Activated gamma-delta T cell treated with anti-CD3 and anti-CD28 coated beads, Interleukin-2, amount 50 U/mL, for 16 hours (primary cell): ENCODE results near the gene FAM50B.

Source experiments
- DNase-seq: peaks from one replicate; pipeline ENCODE4 v3.0.0-alpha.2; 2020; ENCODE audit warnings: low read depth

FAM50B gene, protein sequence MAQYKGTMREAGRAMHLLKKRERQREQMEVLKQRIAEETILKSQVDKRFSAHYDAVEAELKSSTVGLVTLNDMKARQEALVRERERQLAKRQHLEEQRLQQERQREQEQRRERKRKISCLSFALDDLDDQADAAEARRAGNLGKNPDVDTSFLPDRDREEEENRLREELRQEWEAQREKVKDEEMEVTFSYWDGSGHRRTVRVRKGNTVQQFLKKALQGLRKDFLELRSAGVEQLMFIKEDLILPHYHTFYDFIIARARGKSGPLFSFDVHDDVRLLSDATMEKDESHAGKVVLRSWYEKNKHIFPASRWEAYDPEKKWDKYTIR

DNA sequence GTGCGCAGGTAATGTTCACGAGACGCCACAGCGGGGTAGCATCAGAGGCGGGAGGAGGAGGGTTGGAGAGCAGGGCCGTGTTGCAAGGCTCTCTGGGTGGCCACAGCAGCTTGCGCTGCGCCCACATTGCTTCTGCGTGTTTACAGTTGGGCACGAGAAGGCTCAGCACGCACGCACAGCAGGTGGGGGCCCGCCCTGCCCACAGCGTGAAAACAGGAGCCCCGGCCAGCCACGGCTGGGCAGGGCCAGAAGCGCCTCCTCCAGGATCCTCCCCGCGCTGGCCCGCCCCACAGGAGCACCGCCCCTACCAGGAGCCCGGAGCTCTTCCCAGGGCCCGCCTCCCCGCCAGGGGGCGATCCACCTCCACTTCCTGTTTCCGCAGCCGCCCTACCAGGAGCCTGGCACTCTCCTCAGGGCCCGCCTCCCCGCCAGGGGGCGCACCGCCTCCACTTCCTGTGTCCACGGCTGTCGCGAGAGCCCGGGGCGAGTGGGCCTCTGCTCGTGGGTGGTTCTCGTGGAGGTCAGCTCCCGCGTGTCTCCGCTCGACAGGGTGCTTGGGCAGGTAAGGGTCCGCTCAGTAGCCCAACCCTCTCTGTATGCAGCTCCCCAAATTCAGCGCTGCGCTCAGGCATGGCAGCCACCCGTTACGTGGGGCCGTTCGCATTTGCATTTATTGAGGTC, at the start of gene FAM50B:
Gene FAM50B (plus strand): TSS at position 449 of the 681 bp plus-strand sequence. CDS start 439 bp downstream, outside the sequence.
- peak; percentile 89 for DNase-seq

DNA sequence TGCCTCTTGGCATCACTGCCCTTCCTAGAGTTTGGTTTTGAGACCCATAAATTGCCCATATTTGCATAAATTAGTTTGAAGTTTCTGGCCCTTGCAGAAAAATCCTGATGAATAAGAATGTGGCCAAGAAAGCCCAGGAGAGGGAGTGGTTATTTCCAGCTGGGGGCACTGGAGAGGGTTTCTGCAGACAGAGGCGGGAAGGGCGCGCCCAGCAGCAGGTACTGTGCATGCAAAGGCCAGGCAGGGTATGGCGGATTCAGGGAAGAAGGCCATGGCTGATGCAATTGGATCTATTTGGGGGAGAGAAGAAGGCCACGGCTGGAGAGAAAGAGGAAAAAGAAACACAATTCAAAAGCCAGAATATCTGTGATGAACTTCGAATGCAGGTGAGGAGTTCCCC, 49.5 kb upstream of the FAM50B start:
- DNase-seq = no peak

DNA sequence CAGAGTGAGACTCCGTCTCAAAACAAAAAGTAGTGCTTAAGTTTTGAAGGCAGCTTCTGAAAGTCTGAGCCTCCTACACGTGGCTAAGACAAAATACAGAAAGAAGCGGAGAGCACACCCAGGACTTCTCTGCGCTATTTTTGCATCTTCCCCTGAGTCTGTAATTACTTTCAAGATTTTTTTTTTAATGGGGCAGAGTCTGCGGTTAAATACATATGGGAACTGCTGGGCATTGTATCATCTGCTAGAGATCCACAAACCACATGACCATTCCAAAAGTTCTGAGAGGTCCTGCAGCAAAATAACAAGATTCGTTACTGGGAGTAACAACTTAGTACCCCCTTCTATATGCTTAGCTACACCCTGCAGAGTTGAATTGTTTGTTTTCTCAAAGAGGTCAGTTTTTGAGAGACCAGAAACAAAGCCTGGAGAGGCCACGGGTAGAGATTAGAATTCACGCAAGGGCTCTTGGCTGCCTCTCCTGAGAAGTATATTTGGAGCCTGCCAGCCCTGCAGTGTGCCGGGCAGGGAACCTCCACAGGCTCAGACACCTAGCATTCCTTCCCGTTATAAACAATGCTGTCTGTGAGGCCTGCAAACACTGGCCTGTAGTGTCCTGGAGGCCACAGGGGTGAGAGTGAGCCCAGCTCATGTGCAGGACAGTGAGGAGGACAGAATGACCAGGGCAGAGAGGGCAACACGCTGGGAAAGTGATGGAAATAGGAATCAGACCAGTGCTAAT, 48.2 kb upstream of the FAM50B start:
- DNase-seq = no peak

DNA sequence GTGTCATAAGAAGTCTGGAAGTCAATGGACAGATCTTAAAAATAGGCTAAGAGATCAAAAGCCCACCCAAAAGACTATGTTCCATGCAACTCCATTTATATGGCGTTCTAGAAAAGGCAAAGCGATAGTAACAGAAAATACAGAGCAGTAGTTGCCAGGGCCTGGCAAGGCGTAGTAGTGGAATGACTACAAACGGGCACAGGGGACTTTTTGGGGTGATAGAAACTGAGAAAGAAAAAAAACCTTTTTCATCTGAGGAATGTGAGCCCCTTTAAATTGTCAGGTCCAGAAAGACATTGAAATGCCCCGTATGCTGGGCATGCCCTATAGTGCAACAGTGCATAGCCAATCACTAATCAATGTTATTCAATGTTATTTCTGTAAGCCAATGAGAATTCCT, 47.2 kb upstream of the FAM50B start:
- DNase-seq = no peak

DNA sequence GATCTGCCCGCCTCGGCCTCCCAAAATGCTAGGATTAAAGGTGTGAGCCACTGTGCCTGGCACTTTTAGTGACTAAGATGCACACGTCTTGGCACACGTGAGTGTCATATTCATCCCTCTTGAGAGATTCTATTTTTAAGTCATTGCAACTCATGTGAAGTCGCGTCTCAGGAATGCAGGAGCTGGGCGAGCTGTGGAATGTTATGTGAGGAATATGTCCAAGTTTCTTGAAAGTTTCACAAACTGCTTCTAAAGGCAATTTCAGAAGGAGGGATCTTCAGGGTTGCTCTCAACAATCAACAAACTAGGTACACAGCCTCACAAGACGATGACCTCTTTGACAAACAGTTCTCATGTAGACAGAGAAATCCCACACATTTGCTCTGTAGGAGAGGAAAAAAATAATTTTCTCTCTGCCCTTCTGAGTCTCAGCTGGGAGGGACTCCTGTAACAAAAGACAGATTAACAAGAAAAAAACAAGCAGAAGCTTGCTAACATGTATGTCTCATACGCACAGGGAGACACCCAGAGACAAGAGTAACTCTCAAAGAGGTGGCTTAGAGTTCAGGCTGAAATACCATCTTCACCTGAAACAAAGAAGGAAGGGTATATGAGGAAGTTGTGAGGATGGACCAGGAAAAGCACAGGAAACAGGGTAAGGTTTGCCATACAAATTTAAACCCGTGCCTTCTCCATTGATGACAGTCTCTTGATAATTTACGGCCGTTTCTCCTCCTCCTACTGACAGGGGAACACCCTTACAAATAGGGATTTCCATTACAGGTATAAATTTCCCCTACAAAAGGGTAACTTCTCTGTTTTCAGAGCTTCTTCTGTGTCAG, 45.3 kb upstream of the FAM50B start:
- DNase-seq = no peak

DNA sequence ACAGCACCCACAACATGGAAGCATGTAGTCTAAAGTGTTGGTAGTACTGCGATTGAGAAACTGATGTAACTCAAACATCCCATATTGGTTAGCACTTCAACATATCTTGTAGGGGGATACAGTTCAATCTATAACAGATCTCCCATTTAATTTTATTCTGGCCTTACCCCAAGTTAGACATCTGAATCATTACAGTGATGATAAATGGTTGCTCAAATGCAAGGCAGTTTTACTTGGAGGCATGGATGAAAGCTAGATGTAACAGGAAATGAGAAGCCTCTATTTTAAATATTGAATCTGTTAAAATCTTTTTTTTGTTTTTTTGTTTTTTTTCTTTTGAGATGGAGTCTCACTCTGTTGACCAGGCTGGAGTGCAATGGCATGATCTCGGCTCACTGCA, 44.2 kb upstream of the FAM50B start:
- DNase-seq = no peak

DNA sequence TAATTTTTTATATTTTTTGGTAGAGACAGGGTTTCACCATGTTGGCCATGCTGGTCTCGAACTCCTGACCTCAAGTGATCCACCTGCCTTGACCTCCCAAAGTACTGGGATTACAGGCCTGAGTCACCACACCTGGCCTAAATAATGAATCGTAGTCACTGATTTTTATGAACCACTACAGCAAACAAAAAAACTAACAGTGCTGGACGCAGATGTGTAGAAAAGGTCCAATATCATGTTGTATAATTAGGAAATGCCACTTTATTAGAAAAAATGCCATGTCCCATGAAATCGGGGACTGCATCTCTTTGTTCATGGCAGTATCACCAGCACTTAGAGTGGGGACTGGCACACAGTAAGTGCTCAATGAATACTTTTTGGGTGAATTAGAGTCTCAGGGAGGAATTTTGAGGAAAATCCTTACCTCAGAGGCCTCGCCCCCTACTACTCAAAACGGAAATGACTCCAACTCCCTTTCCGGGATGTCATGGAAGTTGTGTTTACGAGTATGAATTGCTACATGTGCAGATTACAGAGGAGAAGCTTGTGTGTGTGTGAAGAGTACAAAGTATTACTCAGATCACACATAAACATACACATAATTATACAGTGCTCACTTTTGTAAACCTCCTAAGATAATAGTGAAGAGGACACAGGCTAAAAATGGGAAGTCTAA, 43.6 kb upstream of the FAM50B start:
- no peak for DNase-seq

DNA sequence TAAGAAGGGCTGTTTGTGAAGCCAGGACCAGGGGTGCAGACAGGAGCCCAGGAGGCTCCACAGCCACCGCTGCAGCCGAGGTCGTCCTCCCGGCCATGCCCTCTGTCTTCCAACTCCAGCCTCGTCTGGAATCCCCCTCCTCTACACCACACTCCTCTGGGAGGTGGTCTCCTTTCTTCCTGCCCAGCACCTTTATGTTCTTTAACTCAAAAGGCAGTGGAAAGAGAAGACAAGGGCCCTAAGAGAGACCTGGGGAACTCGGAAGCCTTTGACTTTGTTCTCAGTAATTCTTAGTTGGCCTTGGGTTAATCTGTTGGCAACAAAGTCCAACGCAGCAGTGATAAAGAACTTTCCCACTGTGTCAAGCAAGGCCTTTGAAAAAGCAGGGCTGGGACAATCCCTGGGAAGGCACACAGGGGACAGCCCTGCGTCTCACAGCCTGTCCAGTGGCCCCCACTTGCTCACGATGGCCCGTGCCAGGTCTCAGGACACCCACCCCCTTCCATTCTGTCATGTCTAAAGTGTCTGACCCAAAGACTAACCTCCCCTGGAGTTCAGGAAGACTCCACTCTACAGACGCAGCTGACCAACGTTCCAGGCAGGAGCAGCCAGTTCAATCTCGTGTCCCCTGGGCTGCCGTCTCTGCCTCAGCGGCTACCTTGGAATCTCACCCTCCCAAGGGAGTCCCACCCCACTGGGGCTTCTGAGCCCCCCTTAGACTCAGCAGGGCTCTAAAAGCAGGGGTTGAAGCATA, 42.8 kb upstream of the FAM50B start:
- no peak for DNase-seq

DNA sequence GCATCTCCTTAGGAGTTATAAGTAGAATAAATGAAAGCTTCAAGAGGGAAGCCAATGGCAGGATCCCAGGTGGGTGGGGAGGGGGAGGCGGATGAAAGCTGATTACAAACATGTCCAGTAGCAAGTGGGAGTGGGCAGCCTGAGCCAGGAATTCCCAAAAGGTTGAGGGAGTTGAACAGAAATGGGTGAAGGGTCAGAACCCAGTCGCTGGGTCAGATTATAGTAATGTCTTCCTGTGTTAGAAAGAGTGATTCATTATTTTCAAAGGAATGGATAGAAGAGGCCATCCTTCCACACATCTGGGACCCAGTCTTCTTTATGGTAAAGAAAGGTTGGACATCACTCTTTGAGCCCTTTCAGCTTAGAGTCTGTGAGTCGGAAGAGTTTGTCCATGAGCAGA, 41.0 kb upstream of the FAM50B start:
- DNase-seq = no peak

DNA sequence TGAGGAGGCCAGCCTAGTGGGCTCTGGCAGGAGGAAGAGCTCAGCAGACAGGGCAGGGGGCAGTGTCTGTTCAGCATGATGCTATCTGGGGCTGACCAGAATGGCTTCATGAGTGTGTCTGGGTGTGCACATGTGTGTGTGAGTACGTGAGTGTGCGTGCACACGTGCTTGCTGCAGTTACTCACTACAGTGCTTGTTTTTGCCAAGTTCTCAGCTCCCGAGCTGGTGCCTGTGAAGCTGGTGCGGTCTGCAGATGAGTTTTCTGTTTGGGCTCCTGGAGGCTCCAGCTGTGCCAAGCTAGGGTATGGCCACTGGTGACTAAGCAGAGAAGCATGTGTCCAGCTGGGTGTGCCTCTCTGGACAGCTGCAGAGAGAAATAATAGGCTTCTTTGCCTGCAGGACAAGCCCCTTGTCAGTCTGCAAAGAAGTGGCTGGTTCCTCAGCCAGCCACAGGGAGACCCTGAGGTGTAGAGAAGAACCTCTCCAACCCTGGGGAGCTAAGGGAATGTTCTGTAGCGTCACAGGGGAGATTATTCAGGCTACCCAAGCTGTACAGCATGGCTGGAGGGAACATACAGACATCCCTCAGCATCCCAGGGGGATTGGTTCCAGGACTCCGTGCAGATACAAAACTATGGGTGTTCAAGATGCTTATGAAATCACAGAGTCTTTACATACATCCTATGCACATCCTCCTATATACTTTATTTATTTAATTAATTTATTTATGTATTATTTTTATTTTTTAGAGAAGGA, 40.2 kb upstream of the FAM50B start:
- no peak for DNase-seq

DNA sequence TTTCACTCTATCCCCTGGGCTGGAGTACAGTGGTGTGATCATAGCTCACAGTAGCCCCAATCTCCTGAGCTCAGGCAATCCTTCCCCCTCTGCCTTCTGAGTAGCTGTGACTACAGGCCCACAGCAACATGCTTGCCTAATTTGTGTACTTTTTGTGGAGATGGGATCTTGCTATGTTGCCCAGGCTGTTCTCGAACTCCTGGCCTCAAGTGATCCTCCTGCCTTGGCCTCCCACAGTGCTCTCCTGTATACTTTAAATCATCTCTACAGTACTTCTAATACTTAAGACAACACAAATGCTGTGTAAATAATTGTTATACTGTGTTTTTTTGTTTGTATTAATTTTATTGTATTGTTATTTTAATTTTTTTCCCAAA, 39.7 kb upstream of the FAM50B start:
- DNase-seq = no peak

DNA sequence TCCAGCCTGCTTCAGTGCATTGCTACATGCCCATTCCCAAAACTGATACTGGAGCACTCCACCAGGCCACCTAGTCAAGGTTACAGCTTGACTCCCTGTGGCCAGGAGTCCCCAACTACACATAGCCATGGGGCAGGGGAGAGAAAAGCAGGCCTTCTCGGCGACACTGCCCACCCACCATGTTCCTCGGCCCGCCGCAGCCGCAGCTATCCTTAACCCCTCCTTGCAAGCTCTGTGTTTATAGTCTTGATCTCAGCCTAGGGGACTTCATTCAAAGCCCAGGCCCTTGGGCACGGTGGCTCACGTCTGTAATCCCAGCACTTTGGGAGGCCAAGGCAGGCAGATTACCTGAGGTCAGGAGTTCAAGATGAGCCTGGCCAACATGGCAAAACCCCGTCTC, 39.2 kb upstream of the FAM50B start:
- DNase-seq = no peak

DNA sequence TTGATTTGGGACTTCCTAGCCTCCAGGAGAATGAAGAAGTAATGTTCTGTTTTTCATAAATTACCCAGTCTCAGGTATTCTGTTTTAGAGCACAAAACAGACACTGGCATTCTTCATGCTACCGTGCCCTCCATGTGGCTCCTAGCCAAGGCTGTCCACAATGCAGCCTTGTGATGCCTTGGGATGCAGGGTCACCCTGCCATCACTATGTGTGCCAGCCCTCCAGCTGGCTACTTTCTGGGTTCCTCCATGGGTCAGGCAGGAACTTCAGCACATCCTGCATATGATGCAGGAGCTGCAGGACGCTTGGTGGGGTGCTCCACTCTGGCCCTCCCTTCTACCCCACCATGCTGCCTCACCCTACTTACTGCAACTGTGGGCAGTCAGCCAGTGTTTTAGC, 38.0 kb upstream of the FAM50B start:
- DNase-seq = no peak

DNA sequence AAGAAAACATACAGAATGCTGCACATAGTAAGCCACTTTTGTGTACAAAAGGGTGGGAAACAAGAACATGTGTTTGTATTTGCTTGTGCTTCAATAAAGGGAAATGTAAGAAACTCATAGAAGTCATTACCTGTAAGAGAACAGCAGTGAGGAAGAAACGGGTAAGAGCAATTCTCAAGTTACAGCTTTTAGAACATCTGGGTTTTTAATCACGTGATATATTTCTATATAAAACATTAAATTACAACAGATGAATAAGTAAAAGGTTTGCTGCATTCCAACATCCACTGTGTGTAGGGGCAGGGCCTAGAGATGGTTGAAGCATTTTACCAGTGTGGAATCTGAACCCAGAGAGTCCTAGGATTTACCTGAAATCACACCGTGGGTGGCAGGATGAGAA, 36.6 kb upstream of the FAM50B start:
- no peak for DNase-seq

DNA sequence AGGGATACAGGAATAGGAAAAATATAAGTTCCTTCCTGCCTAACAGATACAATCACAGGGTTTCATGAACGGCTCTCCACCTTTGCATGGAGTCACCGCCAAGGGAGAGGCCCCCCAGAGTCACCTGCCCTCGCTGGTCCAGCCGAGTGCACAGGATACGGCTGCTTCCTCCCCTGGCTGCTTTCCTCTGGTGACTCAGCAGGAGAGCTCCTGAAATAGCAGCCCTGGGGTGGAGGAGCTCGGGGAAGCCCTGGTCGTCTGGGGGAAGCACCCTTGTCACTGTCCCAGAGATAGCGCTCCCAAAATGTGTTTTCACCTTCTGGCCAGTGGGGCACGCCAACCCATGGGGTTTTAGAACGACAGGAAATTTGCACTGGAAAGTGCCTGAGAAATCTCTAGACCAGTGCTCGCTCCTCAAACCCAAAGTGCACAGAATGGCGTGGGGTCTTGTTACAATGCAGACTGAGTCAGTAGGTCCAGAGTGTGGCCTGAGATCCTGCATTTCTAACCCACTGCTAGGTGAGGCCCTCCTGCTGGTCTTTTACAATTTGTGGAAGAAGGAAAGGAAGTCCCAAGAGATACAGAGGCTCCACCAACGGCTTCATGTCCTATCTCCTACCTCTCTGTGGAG, 35.9 kb upstream of the FAM50B start:
- DNase-seq = no peak

DNA sequence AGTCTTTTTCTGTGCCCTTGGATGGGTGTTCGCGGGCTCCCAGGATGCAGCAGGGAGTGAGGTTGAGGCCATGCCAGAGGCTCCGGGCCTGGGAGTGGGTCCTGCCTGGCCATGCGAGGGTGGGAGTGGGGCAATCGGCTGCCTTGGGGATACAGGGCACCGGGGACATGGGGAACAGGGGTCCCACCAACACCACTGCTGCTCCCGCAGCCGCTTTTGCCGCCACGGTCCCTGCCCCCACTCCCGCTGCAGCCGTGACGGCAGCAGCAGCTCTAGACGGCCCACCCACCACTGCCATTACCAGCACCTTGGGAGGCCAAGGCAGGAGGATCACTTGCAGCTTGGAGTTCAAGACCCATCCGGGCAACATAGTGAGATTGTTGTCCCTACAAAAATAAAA, 35.3 kb upstream of the FAM50B start:
- DNase-seq = no peak

DNA sequence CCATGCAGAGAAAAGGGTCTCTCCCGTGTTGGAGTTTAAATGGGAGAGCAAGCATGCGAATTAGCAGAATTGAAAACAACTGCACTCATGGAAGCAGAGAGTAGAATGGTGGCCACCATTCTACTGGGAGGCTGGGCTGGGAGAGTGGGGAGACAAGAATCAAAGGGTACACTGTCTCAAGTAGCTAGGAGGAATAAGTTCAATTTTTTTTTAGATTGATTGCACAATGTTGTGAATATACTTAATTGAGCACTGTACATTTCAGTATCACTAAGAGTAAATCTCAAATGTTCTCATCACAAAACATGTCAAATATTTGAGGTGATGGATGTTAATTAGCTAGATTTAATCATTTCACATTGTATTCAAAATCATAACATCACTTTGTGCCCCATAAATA, 34.6 kb upstream of the FAM50B start:
- DNase-seq = no peak

DNA sequence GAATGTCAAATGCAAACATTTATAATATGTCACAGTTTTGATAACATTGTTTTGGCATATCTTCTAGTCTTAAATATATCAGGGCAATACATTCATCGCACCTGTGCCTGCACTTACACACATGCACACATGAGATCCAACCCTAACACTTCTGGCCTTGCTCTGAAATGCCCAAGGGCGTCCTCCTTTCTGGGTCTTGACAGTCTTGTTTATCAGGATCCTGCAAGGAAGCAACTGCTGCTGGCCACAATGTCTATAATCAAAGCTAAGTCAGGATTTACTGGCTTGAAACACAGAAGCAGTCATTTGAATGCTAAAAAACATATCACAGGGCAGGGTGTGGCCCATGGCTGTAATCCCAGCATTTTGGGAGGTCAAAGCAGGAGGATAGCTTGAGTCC, 32.9 kb upstream of the FAM50B start:
- no peak for DNase-seq

DNA sequence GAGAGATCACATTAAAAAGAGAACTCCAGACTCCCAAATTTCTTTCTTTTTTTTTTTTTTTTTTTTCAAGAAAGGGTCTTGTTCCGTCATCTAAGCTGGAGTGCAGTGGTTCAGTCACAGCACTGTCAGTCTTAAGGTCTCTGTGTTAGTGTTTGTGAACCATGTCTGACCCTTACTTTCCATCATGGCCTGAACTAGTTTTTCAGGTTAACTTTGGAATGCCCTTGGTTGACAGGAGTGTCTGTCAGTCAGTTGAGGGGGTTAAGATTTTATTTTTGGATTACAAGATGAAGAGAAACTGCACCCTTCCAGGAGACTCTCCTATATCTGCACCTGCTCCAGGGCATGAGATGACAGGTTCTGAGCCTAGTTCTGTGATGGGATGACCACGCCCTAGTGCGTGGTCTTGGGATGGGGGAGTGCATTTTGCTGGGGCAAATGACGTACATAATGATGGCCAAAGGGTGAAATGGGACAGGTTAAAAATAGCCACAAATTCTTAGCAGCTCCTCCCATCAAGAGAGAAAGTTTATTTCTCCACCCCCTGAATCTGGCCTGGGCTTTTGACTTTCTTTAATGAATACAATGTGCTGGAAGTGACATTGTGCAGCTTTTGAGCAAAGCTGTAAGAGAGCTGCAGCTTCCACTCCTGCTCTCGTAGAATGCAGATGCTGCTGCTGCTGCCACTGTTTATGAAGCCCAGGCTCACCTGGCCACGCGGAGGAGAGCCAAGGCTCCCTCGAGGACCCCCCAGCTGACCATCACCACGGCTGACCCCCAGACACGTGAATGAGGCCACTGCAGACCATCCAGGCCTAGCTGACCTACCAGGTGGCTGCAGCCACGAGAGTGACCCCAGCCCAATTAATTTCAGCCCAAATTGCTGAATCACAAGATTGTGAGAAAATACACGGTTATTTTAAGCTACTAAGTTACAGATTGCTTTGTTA, 29.7 kb upstream of the FAM50B start:
- DNase-seq = no peak
